IMR-90 (cell line): ENCODE results near the gene KLHL36. TPM values are rescaled to one million over a fixed set of nuclear protein-coding genes. Genes with fewer than 3 reads are reported as not detected.

Source experiments
- ATAC-seq: fragments of 200-7000 bp; cut with Tn5 transposase; 2 replicates; pipeline ENCODE4 v1.9.1; 2020; ENCODE audit warnings: low read depth, mild to moderate bottlenecking, moderate library complexity
- BruUV-seq: library from RNA; stranded (reverse); fragments of 400-500 nt; replicated peaks from 2 replicates; lab custom pipeline; 2021; lab: Mats Ljungman, UMichigan
- CTCF ChIA-PET: fragments of 300-600 bp; formaldehyde crosslinking; extraction: SDS; loops from one replicate; lab custom pipeline; 2021; ENCODE audit warnings: antibody characterized with exemption; lab: Yijun Ruan, JAX
- POLR2A ChIA-PET: fragments of 300-600 bp; sonication (Branson Sonifier 250); formaldehyde crosslinking; loops from one replicate; lab custom pipeline; 2022; ENCODE audit warnings: antibody characterized with exemption; ENCODE audit not compliant: unreplicated experiment; lab: Charles Lee
- DNase-seq: peaks from one replicate; pipeline ENCODE4 v3.0.0; 2013
- H2AFZ ChIP-seq: replicated peaks from 2 replicates; pipeline ENCODE3; 2013; ENCODE audit warnings: low read length, mild to moderate bottlenecking; ENCODE audit not compliant: poor library complexity
- H2AK5ac ChIP-seq: 2 replicates; pipeline ENCODE4 v1.6.1; 2013; ENCODE audit warnings: low read depth, low read length, inconsistent platforms
- H2AK9ac ChIP-seq: replicated peaks from 2 replicates; pipeline ENCODE3; 2013; ENCODE audit warnings: mild to moderate bottlenecking, low read depth, low read length, moderate library complexity; ENCODE audit not compliant: poor library complexity
- H2BK120ac ChIP-seq: 2 replicates; pipeline ENCODE4 v1.6.1; 2013; ENCODE audit warnings: low read depth, low read length, inconsistent platforms
- H2BK15ac ChIP-seq: 3 replicates; pipeline ENCODE4 v1.6.1; 2013; ENCODE audit warnings: low read depth, low read length, inconsistent platforms
- H2BK20ac ChIP-seq: 2 replicates; pipeline ENCODE4 v1.6.1; 2013; ENCODE audit warnings: low read depth, mild to moderate bottlenecking, inconsistent platforms, low read length, moderate library complexity
- H2BK5ac ChIP-seq: 2 replicates; pipeline ENCODE4 v1.6.1; 2013; ENCODE audit warnings: mild to moderate bottlenecking, low read depth, low read length, inconsistent platforms; ENCODE audit not compliant: poor library complexity, severe bottlenecking
- H3K14ac ChIP-seq: replicated peaks from 2 replicates; pipeline ENCODE4 v1.6.1; 2013; ENCODE audit warnings: low read depth, low read length, inconsistent platforms
- H3K18ac ChIP-seq: 2 replicates; pipeline ENCODE4 v1.6.1; 2013; ENCODE audit warnings: low read depth, low read length, control low read depth
- H3K23ac ChIP-seq: 2 replicates; pipeline ENCODE4 v1.6.1; 2013; ENCODE audit warnings: low read depth, low read length, inconsistent platforms
- H3K27ac ChIP-seq: 2 replicates; pipeline ENCODE4 v1.5.1; 2013; ENCODE audit warnings: mild to moderate bottlenecking, control low read depth, low read length; ENCODE audit not compliant: insufficient read depth
- H3K27me3 ChIP-seq: 2 replicates; pipeline ENCODE4 v1.6.1; 2013; ENCODE audit warnings: low read length; ENCODE audit not compliant: control insufficient read depth, insufficient read depth
- H3K36me3 ChIP-seq: 2 replicates; pipeline ENCODE4 v1.6.1; 2013; ENCODE audit warnings: low read length, mixed read lengths; ENCODE audit not compliant: control insufficient read depth, insufficient read depth
- H3K4ac ChIP-seq: 2 replicates; pipeline ENCODE4 v1.6.1; 2013; ENCODE audit warnings: low read depth, low read length, inconsistent platforms
- H3K4me1 ChIP-seq: 2 replicates; pipeline ENCODE4 v1.6.1; 2013; ENCODE audit warnings: low read length, mixed read lengths; ENCODE audit not compliant: control insufficient read depth, insufficient read depth
- H3K4me2 ChIP-seq: 2 replicates; pipeline ENCODE4 v1.6.1; 2013; ENCODE audit warnings: low read depth, mild to moderate bottlenecking, control low read depth, low read length, moderate library complexity
- H3K4me3 ChIP-seq: 2 replicates; pipeline ENCODE4 v1.5.1; 2013; ENCODE audit warnings: low read depth, mild to moderate bottlenecking, control low read depth, low read length, moderate library complexity; ENCODE audit not compliant: insufficient read depth
- H3K56ac ChIP-seq: 2 replicates; pipeline ENCODE4 v1.6.1; 2013; ENCODE audit warnings: low read length, inconsistent platforms; ENCODE audit not compliant: insufficient read depth; ENCODE audit errors: extremely low read depth
- H3K79me1 ChIP-seq, 2 experiments: 2 replicates each; pipeline ENCODE4 v1.6.1; 2013; ENCODE audit warnings: low read length in 2 of 2, inconsistent platforms in 1 of 2, low read depth in 1 of 2
- H3K9ac ChIP-seq: 2 replicates; pipeline ENCODE4 v1.6.1; 2013; ENCODE audit warnings: low read depth, low read length, control low read depth
- H3K9me1 ChIP-seq: 2 replicates; pipeline ENCODE4 v1.6.1; 2013; ENCODE audit warnings: low read length, inconsistent platforms; ENCODE audit not compliant: insufficient read depth
- H3K9me3 ChIP-seq: 2 replicates; pipeline ENCODE4 v1.6.1; 2013; ENCODE audit warnings: low read length; ENCODE audit not compliant: control insufficient read depth, insufficient read depth
- H4K20me1 ChIP-seq: 2 replicates; pipeline ENCODE4 v1.6.1; 2013; ENCODE audit warnings: low read length, inconsistent platforms; ENCODE audit not compliant: insufficient read depth
- H4K5ac ChIP-seq: 2 replicates; pipeline ENCODE4 v1.6.1; 2013; ENCODE audit warnings: mild to moderate bottlenecking, low read depth, low read length, control low read depth
- H4K8ac ChIP-seq, 2 experiments: 2 replicates each; pipeline ENCODE4 v1.6.1; 2013; ENCODE audit warnings: low read depth in 2 of 2, low read length in 2 of 2, control low read depth in 1 of 2, inconsistent platforms in 1 of 2
- H4K91ac ChIP-seq: 2 replicates; pipeline ENCODE4 v1.6.1; 2013; ENCODE audit warnings: low read depth, low read length, inconsistent platforms; ENCODE audit not compliant: insufficient read depth
- MAFK ChIP-seq: IDR thresholded peaks from 2 replicates; pipeline ENCODE4 v1.6.1; 2012; ENCODE audit warnings: low read depth, low read length, improper control_type of control experiment
- RAD21 ChIP-seq: IDR thresholded peaks from 2 replicates; pipeline ENCODE4 v1.6.1; 2012; ENCODE audit warnings: low read length, improper control_type of control experiment
- RFX5 ChIP-seq: IDR thresholded peaks from 2 replicates; pipeline ENCODE4 v1.8.0; 2012; ENCODE audit warnings: low read depth, mild to moderate bottlenecking, low read length, moderate library complexity
- WGBS, 2 experiments: methylation state at CpG; one replicate each; pipeline versions ENCODE4 v1.1.5 to v1.1.7; 2013; ENCODE audit warnings: missing lambda C conversion rate in 2 of 2; ENCODE audit not compliant: insufficient read length in 1 of 2; ENCODE audit errors: extremely low coverage in 2 of 2; 5-methylcytosine and 5-hydroxymethylcytosine counted together
- dilution Hi-C: fragments of 300-500 bp; cut with HindIII; formaldehyde crosslinking; loops from one replicate; pipeline ENCODE4 v1.14.3; 2018; ENCODE audit warnings: low sequenced_read_pairs; ENCODE audit not compliant: unreplicated experiment
- in situ Hi-C: fragments of 300-500 bp; cut with MboI; formaldehyde crosslinking; loops from 3 replicates; pipeline ENCODE4 v1.14.3; 2019; ENCODE audit warnings: low sequenced_read_pairs, inconsistent platforms, mixed read lengths
- intact Hi-C: fragments of 100-400 bp; cut with micrococcal nuclease; formaldehyde crosslinking; loops from 2 replicates; pipeline ENCODE4 v1.10.0; 2022
- polyA plus RNA-seq, 3 experiments: library from polyadenylated mRNA; depleted of rRNA; stranded (reverse); fragments of >200 nt; gene quantifications; 2 replicates each; pipeline ENCODE4 v1.2.3, GENCODE V29; 2012; ENCODE audit warnings: low replicate concordance in 1 of 3
- total RNA-seq: library from RNA; depleted of rRNA; stranded (reverse); fragments of >200 nt; gene quantifications from 2 replicates; pipeline ENCODE4 v1.2.3, GENCODE V29; 2012

Gene KLHL36
- total and polyA plus RNA-seq, 2 of the 4 experiments (the other 2 are of a cell fraction): 45.9 to 46.3 TPM

DNA sequence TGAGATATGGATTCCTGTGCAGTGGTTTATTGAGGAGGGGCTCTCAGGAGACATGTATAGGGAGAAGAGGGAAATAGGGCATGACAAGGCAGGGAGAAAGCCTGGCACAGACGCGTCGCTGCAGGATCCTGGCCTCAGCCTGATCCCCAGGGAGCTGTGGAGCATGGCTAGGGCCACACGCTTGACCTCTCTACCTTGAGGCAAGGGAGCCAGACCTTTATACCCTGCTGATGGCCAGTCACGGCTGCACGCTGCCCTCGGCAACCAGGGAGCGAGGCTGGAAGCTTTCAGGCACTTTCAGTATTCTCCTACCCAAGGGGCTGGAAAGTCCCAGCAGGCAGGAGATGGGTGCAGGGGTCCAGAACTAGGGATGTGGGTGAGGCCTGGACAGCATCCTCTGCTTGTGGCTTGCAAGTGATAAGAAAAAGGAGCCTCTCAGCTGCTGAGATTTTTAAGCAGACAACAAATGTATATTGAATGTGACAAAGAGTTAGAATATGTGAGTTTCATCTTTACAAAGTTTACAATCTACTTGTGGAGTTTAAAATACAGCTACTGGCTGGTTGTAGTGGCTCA, 10.0 kb upstream of the KLHL36 start:
- BruUV-seq: no TSS peak
- no peak overlapping the region for H2AK9ac ChIP-seq
- H3K56ac ChIP-seq: no peak overlapping the region
- no peak overlapping the region for H3K4me2 ChIP-seq
- no peak for TF ChIP-seq RAD21
- TF ChIP-seq MAFK: no peak
- TF ChIP-seq RFX5: no peak
- H4K8ac ChIP-seq: no peak overlapping the region
- no peak overlapping the region; the same call in 1 of the 2 replicates for H2BK20ac ChIP-seq
- no peak overlapping the region for H4K91ac ChIP-seq
- no peaks in the 10 kb centered on the region for H4K20me1 ChIP-seq
- peaks cover 0 to 17% of the 10 kb centered on the region in 2 experiments; a peak in 2 of 4 replicates for H3K79me1 ChIP-seq
- no peak overlapping the region for H2BK120ac ChIP-seq
- ChIA-PET POLR2A (no interaction called here), CTCF (interaction anchor here (1.2 to 1.6 kb wide), 2 partner anchors 88 to 132 kb away, joined by 3 read pairs; no protein-coding TSS in a partner anchor)
- no peak overlapping the region for H2BK5ac ChIP-seq
- no peaks in the 10 kb centered on the region for H3K27me3 ChIP-seq
- 96% methylated on average over 4 of the region's 8 CpGs; no CpG with 5 or more reads in 1 of the 2 experiments for WGBS, 2 experiments
- H3K14ac ChIP-seq: no peak overlapping the region
- no peak for DNase-seq
- in situ Hi-C loops (loop anchor here (25.0 kb wide), 2 partner anchors 324 to 351 kb away; partner anchors contain the start of gene WFDC1), dilution Hi-C loops (no loop called here), intact Hi-C loops (no loop called here)
- H3K4me3 ChIP-seq: no peak overlapping the region
- H3K4me1 ChIP-seq: peaks cover 20% of the 10 kb centered on the region
- no peak overlapping the region for H2AFZ ChIP-seq
- H3K18ac ChIP-seq: no peak overlapping the region
- peaks cover 16% of the 10 kb centered on the region for H3K9me1 ChIP-seq
- no peak overlapping the region for H3K9ac ChIP-seq
- H4K5ac ChIP-seq: no peak overlapping the region
- no peak overlapping the region for H3K23ac ChIP-seq
- no peak overlapping the region for H2BK15ac ChIP-seq
- no peak overlapping the region for H3K27ac ChIP-seq
- H2AK5ac ChIP-seq: peak overlapping the region; percentile 43; the same call in 1 of the 2 replicates
- no peaks in the 10 kb centered on the region for H3K36me3 ChIP-seq
- no peaks in the 10 kb centered on the region for H3K9me3 ChIP-seq
- ATAC-seq: no peak
- no peak overlapping the region; the same call in 1 of the 2 replicates for H3K4ac ChIP-seq
